ENCODE measurements around the gene MOSMO. TPM values are rescaled to one million over a fixed set of nuclear protein-coding genes. Genes with fewer than 3 reads are reported as not detected.

MOSMO gene
- total and polyA plus RNA-seq, 2 of the 4 experiments (the other 2 are of a cell fraction) = 10.5 to 16.0 TPM

GRCh38 chr16:21964353-21964752, 43.6 kb upstream of the MOSMO start:
- Histone ChIP-seq H3K14ac (replicated peaks; ENCODE audit: low read depth, low read length) (no peak overlapping the region), H2BK5ac (ENCODE audit: low read depth, low read length, poor library complexity, severe bottlenecking) (no peak overlapping the region), H2AFZ (replicated peaks; ENCODE audit: low read length, poor library complexity) (no peak overlapping the region), H4K8ac (ENCODE audit: low read depth in 2 of 2, low read length in 2 of 2) (no peak overlapping the region), H3K23ac (ENCODE audit: low read depth, low read length) (no peak overlapping the region), H3K9me1 (ENCODE audit: insufficient read depth, low read length) (no peaks in the 10 kb centered on the region), H3K4ac (ENCODE audit: low read depth, low read length) (no peak overlapping the region), H3K79me1 (ENCODE audit: low read depth in 1 of 2, low read length in 2 of 2) (peaks cover under 1 to 5% of the 10 kb centered on the region in 2 experiments; a peak in 2 of 4 replicates), H4K91ac (ENCODE audit: insufficient read depth, low read depth, low read length) (no peak overlapping the region), H3K56ac (ENCODE audit: extremely low read depth, insufficient read depth, low read length) (no peak overlapping the region), H4K20me1 (ENCODE audit: insufficient read depth, low read length) (no peaks in the 10 kb centered on the region), H3K27ac (ENCODE audit: insufficient read depth, low read length) (no peak overlapping the region), H3K4me2 (ENCODE audit: low read depth, low read length) (no peak overlapping the region), H3K18ac (ENCODE audit: low read depth, low read length) (no peak overlapping the region), H3K27me3 (ENCODE audit: control insufficient read depth, insufficient read depth, low read length) (no peaks in the 10 kb centered on the region), H2AK5ac (ENCODE audit: low read depth, low read length) (no peak overlapping the region), H3K4me3 (ENCODE audit: insufficient read depth, low read depth, low read length) (no peak overlapping the region), H2BK20ac (ENCODE audit: low read depth, low read length) (no peak overlapping the region), H3K36me3 (ENCODE audit: control insufficient read depth, insufficient read depth, low read length) (peaks cover 47% of the 10 kb centered on the region), H4K5ac (ENCODE audit: low read depth, low read length) (no peak overlapping the region), H2AK9ac (replicated peaks; ENCODE audit: low read depth, low read length, poor library complexity) (no peak overlapping the region), H3K4me1 (ENCODE audit: control insufficient read depth, insufficient read depth, low read length) (no peaks in the 10 kb centered on the region), H3K9ac (ENCODE audit: low read depth, low read length) (no peak overlapping the region), H2BK15ac (ENCODE audit: low read depth, low read length) (no peak overlapping the region), H3K9me3 (ENCODE audit: control insufficient read depth, insufficient read depth, low read length) (no peaks in the 10 kb centered on the region), H2BK120ac (ENCODE audit: low read depth, low read length) (no peak overlapping the region)
- CTCF ChIA-PET = no interaction called here
- BruUV-seq (replicated peaks) = no TSS peak
- dilution Hi-C loops (cut with HindIII; ENCODE audit: low sequenced_read_pairs, unreplicated experiment) (no loop called here), intact Hi-C loops (cut with micrococcal nuclease) (no loop called here), in situ Hi-C loops (cut with MboI; ENCODE audit: low sequenced_read_pairs) (no loop called here)
- ATAC-seq (ENCODE audit: low read depth) = no peak
- POLR2A ChIA-PET (ENCODE audit: unreplicated experiment) = no interaction called here
- TF ChIP-seq USF2 (IDR thresholded peaks at IDR 0.05; ENCODE audit: low read depth, low read length) = no peak
- TF ChIP-seq CTCF (conservative IDR thresholded peaks at IDR 0.05; ENCODE audit: low read depth, low read length) = no peak
- TF ChIP-seq SMC3 (IDR thresholded peaks at IDR 0.05; ENCODE audit: low read depth, low read length) = no peak
- no peak for TF ChIP-seq RCOR1 (IDR thresholded peaks at IDR 0.05; ENCODE audit: insufficient replicate concordance, low read length)
- TF ChIP-seq MAFK (IDR thresholded peaks at IDR 0.05; ENCODE audit: low read depth, low read length) = no peak
- TF ChIP-seq POLR2A (IDR thresholded peaks at IDR 0.05; ENCODE audit: low read depth, low read length) = no peak
- no peak for TF ChIP-seq MXI1 (IDR thresholded peaks at IDR 0.05; ENCODE audit: borderline replicate concordance, low read depth, low read length)
- no peak for TF ChIP-seq NFE2L2 (IDR thresholded peaks at IDR 0.05; ENCODE audit: low read depth, low read length)
- 92% methylated on average over 5 of the region's 6 CpGs; no CpG with 5 or more reads in 1 of the 2 experiments for WGBS, 2 experiments (ENCODE audit: extremely low coverage in 2 of 2, insufficient read length in 1 of 2)
- no peak for DNase-seq
